HCT116 (cell line): Measurements from ENCODE around the gene FHIT.

ENCODE experiments used
- EZH2 ChIP-seq: fragments of 200-600 bp; sonication (generic); IDR thresholded peaks from 2 replicates; pipeline ENCODE4 v1.6.1; 2017; ENCODE audit warnings: antibody characterized with exemption, mixed run types
- POLR2A ChIP-seq: IDR thresholded peaks from 2 replicates; pipeline ENCODE4 v1.7.0; 2011; ENCODE audit warnings: borderline replicate concordance; ENCODE audit not compliant: insufficient read depth, insufficient read length; ENCODE audit errors: extremely low read depth
- TF ChIP-seq, protein P1 (sequence below), 3 experiments: fragments of 200-600 bp in 1 of 3; sonication (generic) in 1 of 3; IDR thresholded peaks in 2 of 3; conservative IDR thresholded peaks in 1 of 3; 2 replicates each; pipeline ENCODE4 v1.5.1; 2012 to 2017; ENCODE audit warnings: low read depth in 2 of 3, low read length in 2 of 3, antibody characterized with exemption in 1 of 3, borderline replicate concordance in 1 of 3, control low read depth in 1 of 3, mild to moderate bottlenecking in 1 of 3, mixed read lengths in 1 of 3, mixed run types in 1 of 3, moderate library complexity in 1 of 3; ENCODE audit not compliant: insufficient read depth in 1 of 3

DNA sequence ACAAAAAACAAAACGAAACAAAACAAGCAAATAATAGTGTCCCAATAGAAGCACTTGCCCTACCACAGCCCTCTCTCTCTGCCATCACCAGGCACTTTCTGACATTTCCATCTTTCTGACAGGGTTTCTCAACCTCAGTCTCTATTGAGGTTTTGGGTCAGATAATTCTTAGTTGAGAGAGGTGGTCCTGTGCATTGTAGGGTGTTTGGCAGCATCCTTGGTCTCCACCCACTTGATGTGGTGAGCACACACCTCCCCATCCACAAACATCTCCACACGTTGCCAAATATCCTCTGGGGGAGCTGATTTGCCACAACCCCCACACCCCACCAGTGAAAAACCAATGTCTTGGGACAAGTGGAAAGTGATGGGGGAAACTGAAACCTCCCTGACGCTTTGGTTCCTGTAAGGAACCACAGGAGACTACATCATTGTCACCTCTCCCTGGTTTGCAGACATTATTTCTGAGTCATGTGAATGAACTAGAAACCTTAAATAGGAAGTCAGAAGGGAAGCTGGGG lies 1467.7 kb downstream of the FHIT start:
- TF ChIP-seq EZH2 (no peak), POLR2A (no peak)
- TF ChIP-seq, protein P1, sequence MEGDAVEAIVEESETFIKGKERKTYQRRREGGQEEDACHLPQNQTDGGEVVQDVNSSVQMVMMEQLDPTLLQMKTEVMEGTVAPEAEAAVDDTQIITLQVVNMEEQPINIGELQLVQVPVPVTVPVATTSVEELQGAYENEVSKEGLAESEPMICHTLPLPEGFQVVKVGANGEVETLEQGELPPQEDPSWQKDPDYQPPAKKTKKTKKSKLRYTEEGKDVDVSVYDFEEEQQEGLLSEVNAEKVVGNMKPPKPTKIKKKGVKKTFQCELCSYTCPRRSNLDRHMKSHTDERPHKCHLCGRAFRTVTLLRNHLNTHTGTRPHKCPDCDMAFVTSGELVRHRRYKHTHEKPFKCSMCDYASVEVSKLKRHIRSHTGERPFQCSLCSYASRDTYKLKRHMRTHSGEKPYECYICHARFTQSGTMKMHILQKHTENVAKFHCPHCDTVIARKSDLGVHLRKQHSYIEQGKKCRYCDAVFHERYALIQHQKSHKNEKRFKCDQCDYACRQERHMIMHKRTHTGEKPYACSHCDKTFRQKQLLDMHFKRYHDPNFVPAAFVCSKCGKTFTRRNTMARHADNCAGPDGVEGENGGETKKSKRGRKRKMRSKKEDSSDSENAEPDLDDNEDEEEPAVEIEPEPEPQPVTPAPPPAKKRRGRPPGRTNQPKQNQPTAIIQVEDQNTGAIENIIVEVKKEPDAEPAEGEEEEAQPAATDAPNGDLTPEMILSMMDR (IDR thresholded peaks at IDR 0.05 in 2 of 3, conservative IDR thresholded peaks at IDR 0.05 in 1 of 3; ENCODE audit: borderline replicate concordance in 1 of 3, insufficient read depth in 1 of 3, low read depth in 2 of 3, low read length in 2 of 3): no peak
